ENCODE data around the gene RAD51B.

Gene RAD51B

GRCh38 chr14:68403191-68404145 lies 583.9 kb downstream of the RAD51B start:
- no peaks in the 10 kb centered on the region for H3K36me3 Mint-ChIP-seq
- no peaks in the 10 kb centered on the region for H3K27me3 Mint-ChIP-seq
- peak overlapping the region; percentile 2 for H3K4me3 Mint-ChIP-seq
- peak; percentile 26 for ATAC-seq (ENCODE audit: low read depth)
- no peak for DNase-seq (ENCODE audit: low spot score in 2 of 2)
- peak overlapping the region; percentile 92 for H3K27ac Mint-ChIP-seq
- H3K9me3 Mint-ChIP-seq: no peaks in the 10 kb centered on the region
- peaks cover 57% of the 10 kb centered on the region for H3K4me1 Mint-ChIP-seq

GRCh38 chr14:68404146-68404527 lies 584.6 kb downstream of the RAD51B start:
- Mint-ChIP-seq H3K4me3 (peak overlapping the region; percentile 2), H3K36me3 (no peaks in the 10 kb centered on the region), H3K27ac (peak overlapping the region; percentile 92), H3K4me1 (peaks cover 58% of the 10 kb centered on the region), H3K27me3 (no peaks in the 10 kb centered on the region), H3K9me3 (no peaks in the 10 kb centered on the region)
- no peak for DNase-seq (ENCODE audit: low spot score in 2 of 2)
- ATAC-seq (ENCODE audit: low read depth): peak; percentile 69

- H3K4me3 Mint-ChIP-seq: peak overlapping the region; percentile 2
- peaks cover 63% of the 10 kb centered on the region for H3K4me1 Mint-ChIP-seq
Measured at GRCh38 chr14:68404652-68405183, 585.1 kb downstream of the RAD51B start.

GRCh38 chr14:68405961-68406360 lies 586.4 kb downstream of the RAD51B start:
- Mint-ChIP-seq H3K4me3 (no peak overlapping the region), H3K4me1 (peaks cover 53% of the 10 kb centered on the region), H3K36me3 (no peaks in the 10 kb centered on the region), H3K9me3 (no peaks in the 10 kb centered on the region), H3K27me3 (no peaks in the 10 kb centered on the region), H3K27ac (peak overlapping the region; percentile 92)
- DNase-seq (ENCODE audit: low spot score in 2 of 2) (no peak), ATAC-seq (ENCODE audit: low read depth) (no peak)

More at GRCh38 chr14:68404652-68405183, 585.1 kb downstream of the RAD51B start:
- no peak for ATAC-seq (ENCODE audit: low read depth)
- peak overlapping the region; percentile 92 for H3K27ac Mint-ChIP-seq
- DNase-seq (ENCODE audit: low spot score in 2 of 2): no peak
- H3K9me3 Mint-ChIP-seq: no peaks in the 10 kb centered on the region
- no peaks in the 10 kb centered on the region for H3K36me3 Mint-ChIP-seq
- no peaks in the 10 kb centered on the region for H3K27me3 Mint-ChIP-seq

- DNase-seq (ENCODE audit: low spot score in 2 of 2) (no peak), ATAC-seq (ENCODE audit: low read depth) (no peak)
- Mint-ChIP-seq H3K4me3 (no peak overlapping the region), H3K9me3 (no peaks in the 10 kb centered on the region), H3K36me3 (no peaks in the 10 kb centered on the region), H3K27me3 (no peaks in the 10 kb centered on the region), H3K4me1 (peaks cover 48% of the 10 kb centered on the region), H3K27ac (peak overlapping the region; percentile 60)
Measured at GRCh38 chr14:68407285-68407684, 587.7 kb downstream of the RAD51B start.

- no peaks in the 10 kb centered on the region for H3K36me3 Mint-ChIP-seq
- H3K27ac Mint-ChIP-seq: peak overlapping the region; percentile 60
- H3K9me3 Mint-ChIP-seq: no peaks in the 10 kb centered on the region
- H3K4me3 Mint-ChIP-seq: peak overlapping the region; percentile 1
- DNase-seq (ENCODE audit: low spot score in 2 of 2) (no peak), ATAC-seq (ENCODE audit: low read depth) (no peak)
- H3K27me3 Mint-ChIP-seq: no peaks in the 10 kb centered on the region
- H3K4me1 Mint-ChIP-seq: peaks cover 43% of the 10 kb centered on the region
Measured at GRCh38 chr14:68407825-68408224, 588.2 kb downstream of the RAD51B start.

- Mint-ChIP-seq H3K4me3 (no peak overlapping the region), H3K36me3 (no peaks in the 10 kb centered on the region), H3K4me1 (peaks cover 36% of the 10 kb centered on the region), H3K27ac (peak overlapping the region; percentile 24), H3K9me3 (no peaks in the 10 kb centered on the region), H3K27me3 (no peaks in the 10 kb centered on the region)
- DNase-seq (ENCODE audit: low spot score in 2 of 2) (no peak), ATAC-seq (ENCODE audit: low read depth) (peak; percentile 64)
Measured at GRCh38 chr14:68408680-68409079, 589.1 kb downstream of the RAD51B start.

- Mint-ChIP-seq H3K27ac (peak overlapping the region; percentile 24), H3K36me3 (no peaks in the 10 kb centered on the region), H3K9me3 (no peaks in the 10 kb centered on the region), H3K4me3 (no peak overlapping the region), H3K4me1 (peaks cover 29% of the 10 kb centered on the region), H3K27me3 (no peaks in the 10 kb centered on the region)
- no peak for ATAC-seq (ENCODE audit: low read depth)
- DNase-seq (ENCODE audit: low spot score in 2 of 2): no peak
Measured at GRCh38 chr14:68409387-68409786, 589.8 kb downstream of the RAD51B start.

- DNase-seq (ENCODE audit: low spot score in 2 of 2): no peak
- Mint-ChIP-seq H3K4me1 (peaks cover 18% of the 10 kb centered on the region), H3K27ac (no peak overlapping the region), H3K9me3 (no peaks in the 10 kb centered on the region), H3K36me3 (peaks cover 2% of the 10 kb centered on the region), H3K27me3 (no peaks in the 10 kb centered on the region), H3K4me3 (no peak overlapping the region)
- no peak for ATAC-seq (ENCODE audit: low read depth)
Measured at GRCh38 chr14:68412505-68413465, 593.2 kb downstream of the RAD51B start.

GRCh38 chr14:68413509-68413908 lies 593.9 kb downstream of the RAD51B start:
- no peak for ATAC-seq (ENCODE audit: low read depth)
- peaks cover 15% of the 10 kb centered on the region for H3K4me1 Mint-ChIP-seq
- DNase-seq (ENCODE audit: low spot score in 2 of 2): no peak
- H3K36me3 Mint-ChIP-seq: peaks cover 2% of the 10 kb centered on the region
- no peak overlapping the region for H3K27ac Mint-ChIP-seq
- H3K4me3 Mint-ChIP-seq: no peak overlapping the region
- no peaks in the 10 kb centered on the region for H3K27me3 Mint-ChIP-seq
- H3K9me3 Mint-ChIP-seq: no peaks in the 10 kb centered on the region

- H3K4me1 Mint-ChIP-seq: peaks cover 13% of the 10 kb centered on the region
- no peak overlapping the region for H3K4me3 Mint-ChIP-seq
- DNase-seq (ENCODE audit: low spot score in 2 of 2) (no peak), ATAC-seq (ENCODE audit: low read depth) (no peak)
- H3K36me3 Mint-ChIP-seq: peaks cover 2% of the 10 kb centered on the region
- no peak overlapping the region for H3K27ac Mint-ChIP-seq
- no peaks in the 10 kb centered on the region for H3K9me3 Mint-ChIP-seq
- H3K27me3 Mint-ChIP-seq: no peaks in the 10 kb centered on the region
Measured at GRCh38 chr14:68414121-68414520, 594.5 kb downstream of the RAD51B start.

GRCh38 chr14:68416171-68416570 lies 596.6 kb downstream of the RAD51B start:
- H3K27me3 Mint-ChIP-seq: no peaks in the 10 kb centered on the region
- H3K27ac Mint-ChIP-seq: no peak overlapping the region
- DNase-seq (ENCODE audit: low spot score in 2 of 2): no peak
- no peak for ATAC-seq (ENCODE audit: low read depth)
- H3K9me3 Mint-ChIP-seq: no peaks in the 10 kb centered on the region
- H3K4me3 Mint-ChIP-seq: no peak overlapping the region
- peaks cover 2% of the 10 kb centered on the region for H3K36me3 Mint-ChIP-seq
- peaks cover 7% of the 10 kb centered on the region for H3K4me1 Mint-ChIP-seq

- no peak for ATAC-seq (ENCODE audit: low read depth)
- Mint-ChIP-seq H3K27me3 (no peaks in the 10 kb centered on the region), H3K27ac (no peak overlapping the region), H3K9me3 (no peaks in the 10 kb centered on the region), H3K36me3 (peaks cover 5% of the 10 kb centered on the region), H3K4me1 (peaks cover 6% of the 10 kb centered on the region), H3K4me3 (no peak overlapping the region)
- no peak for DNase-seq (ENCODE audit: low spot score in 2 of 2)
Measured at GRCh38 chr14:68417009-68417650, 597.6 kb downstream of the RAD51B start.

Measured in memory B cell (primary cell).